ENCODE measurements around the gene RPS15A. TPM values are rescaled to one million over a fixed set of nuclear protein-coding genes. Genes with fewer than 3 reads are reported as not detected.
"Not testable (repeated sequence)": the region's sequence is repeated elsewhere in the genome, so short reads cannot be mapped to it uniquely, and the experiment has no call there.

Gene RPS15A
- polyA plus RNA-seq, 1 donor from 2014 or later = 3,296 TPM

DNA sequence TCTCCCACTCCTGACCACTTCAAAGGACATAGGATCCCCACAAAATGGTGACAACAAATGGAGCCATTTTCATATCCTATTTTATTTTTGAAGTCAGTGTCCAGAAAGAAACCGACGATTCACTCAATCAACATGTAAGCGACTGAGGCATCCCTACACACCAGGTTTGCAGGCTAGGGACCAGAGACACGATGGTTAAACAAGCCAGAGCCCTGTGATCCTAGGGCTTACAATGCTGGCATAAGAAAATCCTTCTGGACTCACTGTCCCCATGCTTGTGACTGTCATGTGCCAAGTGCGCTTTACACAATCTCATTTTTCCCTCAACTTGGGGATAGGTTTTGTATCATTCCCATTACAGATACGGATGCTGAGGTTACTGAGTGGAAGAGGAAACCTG, 8.9 kb downstream of the RPS15A start:
- not testable (repeated sequence) for H3F3A ChIP-seq (ENCODE audit: insufficient read depth, low read length, poor library complexity, severe bottlenecking); H3K27ac ChIP-seq (ENCODE audit: low read length); H3K4me2 ChIP-seq (ENCODE audit: low read length); H3K79me2 ChIP-seq (replicated peaks; ENCODE audit: insufficient read depth, low read length); H3K27me3 ChIP-seq (ENCODE audit: insufficient read depth, low read depth, low read length); H3K4me3 ChIP-seq (ENCODE audit: low read length); H3K9me3 ChIP-seq (ENCODE audit: low read length); H3K9ac ChIP-seq (ENCODE audit: low read length); H2AFZ ChIP-seq (ENCODE audit: low read depth, low read length); H3K9me2 ChIP-seq (ENCODE audit: insufficient read depth, low read length); H3K36me3 ChIP-seq (ENCODE audit: insufficient read depth, low read length)
- H4K20me1 ChIP-seq (ENCODE audit: insufficient read depth) = peaks cover 15% of the 10 kb centered on the region

- H2AFZ ChIP-seq (ENCODE audit: low read depth, low read length); H3F3A ChIP-seq (ENCODE audit: insufficient read depth, low read length, poor library complexity, severe bottlenecking); H3K27me3 ChIP-seq (ENCODE audit: insufficient read depth, low read depth, low read length); H3K27ac ChIP-seq (ENCODE audit: low read length); H3K4me2 ChIP-seq (ENCODE audit: low read length); H3K4me3 ChIP-seq (ENCODE audit: low read length); H3K9me2 ChIP-seq (ENCODE audit: insufficient read depth, low read length); H3K9me3 ChIP-seq (ENCODE audit: low read length); H3K79me2 ChIP-seq (replicated peaks; ENCODE audit: insufficient read depth, low read length); H3K36me3 ChIP-seq (ENCODE audit: insufficient read depth, low read length); H3K9ac ChIP-seq (ENCODE audit: low read length); H4K20me1 ChIP-seq (ENCODE audit: insufficient read depth): not testable (repeated sequence)
Observed at GRCh38 chr16:18780460-18781026, 9.6 kb downstream of the RPS15A start.

DNA sequence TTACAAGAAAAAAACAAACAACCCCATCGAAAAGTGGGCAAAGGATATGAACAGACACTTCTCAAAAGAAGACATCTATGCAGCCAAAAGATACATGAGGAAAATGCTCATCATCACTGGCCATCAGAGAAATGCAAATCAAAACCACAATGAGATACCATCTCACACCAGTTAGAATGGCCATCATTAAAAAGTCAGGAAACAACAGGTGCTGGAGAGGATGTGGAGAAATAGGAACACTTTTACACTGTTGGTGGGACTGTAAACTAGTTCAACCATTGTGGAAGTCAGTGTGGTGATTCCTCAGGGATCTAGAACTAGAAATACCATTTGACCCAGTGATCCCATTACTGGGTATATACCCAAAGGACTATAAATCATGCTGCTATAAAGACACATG, 12.5 kb downstream of the RPS15A start:
- H4K20me1 ChIP-seq (ENCODE audit: insufficient read depth); H3K27me3 ChIP-seq (ENCODE audit: insufficient read depth, low read depth, low read length); H3K79me2 ChIP-seq (replicated peaks; ENCODE audit: insufficient read depth, low read length); H2AFZ ChIP-seq (ENCODE audit: low read depth, low read length); H3K9me3 ChIP-seq (ENCODE audit: low read length); H3K27ac ChIP-seq (ENCODE audit: low read length); H3F3A ChIP-seq (ENCODE audit: insufficient read depth, low read length, poor library complexity, severe bottlenecking); H3K36me3 ChIP-seq (ENCODE audit: insufficient read depth, low read length); H3K4me3 ChIP-seq (ENCODE audit: low read length); H3K9ac ChIP-seq (ENCODE audit: low read length); H3K9me2 ChIP-seq (ENCODE audit: insufficient read depth, low read length); H3K4me2 ChIP-seq (ENCODE audit: low read length): not testable (repeated sequence)

- H2AFZ ChIP-seq (ENCODE audit: low read depth, low read length); H3K27me3 ChIP-seq (ENCODE audit: insufficient read depth, low read depth, low read length); H3K79me2 ChIP-seq (replicated peaks; ENCODE audit: insufficient read depth, low read length); H3K9me3 ChIP-seq (ENCODE audit: low read length); H3K4me2 ChIP-seq (ENCODE audit: low read length); H3K27ac ChIP-seq (ENCODE audit: low read length); H3F3A ChIP-seq (ENCODE audit: insufficient read depth, low read length, poor library complexity, severe bottlenecking); H3K9me2 ChIP-seq (ENCODE audit: insufficient read depth, low read length); H4K20me1 ChIP-seq (ENCODE audit: insufficient read depth); H3K9ac ChIP-seq (ENCODE audit: low read length); H3K4me3 ChIP-seq (ENCODE audit: low read length); H3K36me3 ChIP-seq (ENCODE audit: insufficient read depth, low read length): not testable (repeated sequence)
Observed at GRCh38 chr16:18776334-18776733, 13.8 kb downstream of the RPS15A start.

GRCh38 chr16:18774651-18775050, 15.5 kb downstream of the RPS15A start:
- H2AFZ ChIP-seq (ENCODE audit: low read depth, low read length); H3K27me3 ChIP-seq (ENCODE audit: insufficient read depth, low read depth, low read length); H3K27ac ChIP-seq (ENCODE audit: low read length); H3K79me2 ChIP-seq (replicated peaks; ENCODE audit: insufficient read depth, low read length); H3K9me2 ChIP-seq (ENCODE audit: insufficient read depth, low read length); H3K4me3 ChIP-seq (ENCODE audit: low read length); H3K9me3 ChIP-seq (ENCODE audit: low read length); H3F3A ChIP-seq (ENCODE audit: insufficient read depth, low read length, poor library complexity, severe bottlenecking); H3K9ac ChIP-seq (ENCODE audit: low read length); H4K20me1 ChIP-seq (ENCODE audit: insufficient read depth); H3K36me3 ChIP-seq (ENCODE audit: insufficient read depth, low read length); H3K4me2 ChIP-seq (ENCODE audit: low read length): not testable (repeated sequence)

- not testable (repeated sequence) for H4K20me1 ChIP-seq (ENCODE audit: insufficient read depth); H3K4me2 ChIP-seq (ENCODE audit: low read length); H3K27ac ChIP-seq (ENCODE audit: low read length); H3K27me3 ChIP-seq (ENCODE audit: insufficient read depth, low read depth, low read length); H3K36me3 ChIP-seq (ENCODE audit: insufficient read depth, low read length); H3K4me3 ChIP-seq (ENCODE audit: low read length); H2AFZ ChIP-seq (ENCODE audit: low read depth, low read length); H3F3A ChIP-seq (ENCODE audit: insufficient read depth, low read length, poor library complexity, severe bottlenecking); H3K79me2 ChIP-seq (replicated peaks; ENCODE audit: insufficient read depth, low read length); H3K9ac ChIP-seq (ENCODE audit: low read length); H3K9me3 ChIP-seq (ENCODE audit: low read length); H3K9me2 ChIP-seq (ENCODE audit: insufficient read depth, low read length)
Observed at GRCh38 chr16:18772171-18772570, 18.0 kb downstream of the RPS15A start.

GRCh38 chr16:18770336-18770962, 19.7 kb downstream of the RPS15A start:
- not testable (repeated sequence) for H3K4me3 ChIP-seq (ENCODE audit: low read length); H2AFZ ChIP-seq (ENCODE audit: low read depth, low read length); H3K9me2 ChIP-seq (ENCODE audit: insufficient read depth, low read length); H3K27me3 ChIP-seq (ENCODE audit: insufficient read depth, low read depth, low read length); H3K27ac ChIP-seq (ENCODE audit: low read length); H3K79me2 ChIP-seq (replicated peaks; ENCODE audit: insufficient read depth, low read length); H3K36me3 ChIP-seq (ENCODE audit: insufficient read depth, low read length); H3K9ac ChIP-seq (ENCODE audit: low read length); H3F3A ChIP-seq (ENCODE audit: insufficient read depth, low read length, poor library complexity, severe bottlenecking); H3K9me3 ChIP-seq (ENCODE audit: low read length); H3K4me2 ChIP-seq (ENCODE audit: low read length); H4K20me1 ChIP-seq (ENCODE audit: insufficient read depth)

- H3K79me2 ChIP-seq (replicated peaks; ENCODE audit: insufficient read depth, low read length); H3K4me3 ChIP-seq (ENCODE audit: low read length); H2AFZ ChIP-seq (ENCODE audit: low read depth, low read length); H3K9ac ChIP-seq (ENCODE audit: low read length); H3K27me3 ChIP-seq (ENCODE audit: insufficient read depth, low read depth, low read length); H3K36me3 ChIP-seq (ENCODE audit: insufficient read depth, low read length); H3K9me2 ChIP-seq (ENCODE audit: insufficient read depth, low read length); H3F3A ChIP-seq (ENCODE audit: insufficient read depth, low read length, poor library complexity, severe bottlenecking); H3K9me3 ChIP-seq (ENCODE audit: low read length); H3K4me2 ChIP-seq (ENCODE audit: low read length); H3K27ac ChIP-seq (ENCODE audit: low read length); H4K20me1 ChIP-seq (ENCODE audit: insufficient read depth): not testable (repeated sequence)
Observed at GRCh38 chr16:18767217-18767616, 22.9 kb downstream of the RPS15A start.
